Epithelial cell of proximal tubule (primary cell): ENCODE measurements around the gene SOD2. TPM values are rescaled to one million over a fixed set of nuclear protein-coding genes. Genes with fewer than 3 reads are reported as not detected.
"Not testable (repeated sequence)": the region's sequence is repeated elsewhere in the genome, so short reads cannot be mapped to it uniquely, and the experiment has no call there.

Experiments
- DNase-seq: peaks from one replicate; pipeline ENCODE4 v3.0.0-alpha.2; 2011; ENCODE audit warnings: low read depth
- H3K4me3 ChIP-seq: 2 replicates; pipeline ENCODE4 v1.5.1; 2011; ENCODE audit warnings: low read depth, mild to moderate bottlenecking, low read length
- total RNA-seq: library from RNA; depleted of rRNA; stranded (reverse); fragments of >200 nt; gene quantifications from 2 replicates; pipeline ENCODE4 v1.2.3, GENCODE V29; 2015
- TF ChIP-seq, protein P1 (sequence below): conservative IDR thresholded peaks from 2 replicates; pipeline ENCODE4 v1.5.1; 2012; ENCODE audit warnings: low read depth, mild to moderate bottlenecking, low read length

Gene SOD2
- total RNA-seq, 1 donor from 2014 or later, result 93.9 TPM

DNA sequence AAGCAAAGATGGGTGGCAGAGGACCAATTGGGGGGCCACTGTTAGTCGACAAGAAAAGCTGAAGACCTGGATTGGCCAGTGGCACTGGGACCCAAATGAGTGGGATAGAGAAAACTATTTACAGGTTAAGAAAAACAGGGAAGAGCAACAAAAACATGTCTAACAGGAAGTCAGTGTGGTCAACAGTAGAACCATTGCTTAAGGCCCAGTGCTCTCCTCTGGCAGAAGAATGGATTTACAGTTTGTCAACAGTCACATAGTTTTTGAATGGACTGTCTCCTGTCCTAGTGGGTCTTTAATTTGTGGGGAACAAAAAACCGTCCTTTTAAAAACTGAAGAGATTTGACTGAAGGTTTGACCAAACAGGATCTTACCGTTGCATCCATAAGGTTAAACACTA is 22.1 kb upstream of the SOD2 start:
- H3K4me3 ChIP-seq, result no peak overlapping the region
- TF ChIP-seq, protein P1, sequence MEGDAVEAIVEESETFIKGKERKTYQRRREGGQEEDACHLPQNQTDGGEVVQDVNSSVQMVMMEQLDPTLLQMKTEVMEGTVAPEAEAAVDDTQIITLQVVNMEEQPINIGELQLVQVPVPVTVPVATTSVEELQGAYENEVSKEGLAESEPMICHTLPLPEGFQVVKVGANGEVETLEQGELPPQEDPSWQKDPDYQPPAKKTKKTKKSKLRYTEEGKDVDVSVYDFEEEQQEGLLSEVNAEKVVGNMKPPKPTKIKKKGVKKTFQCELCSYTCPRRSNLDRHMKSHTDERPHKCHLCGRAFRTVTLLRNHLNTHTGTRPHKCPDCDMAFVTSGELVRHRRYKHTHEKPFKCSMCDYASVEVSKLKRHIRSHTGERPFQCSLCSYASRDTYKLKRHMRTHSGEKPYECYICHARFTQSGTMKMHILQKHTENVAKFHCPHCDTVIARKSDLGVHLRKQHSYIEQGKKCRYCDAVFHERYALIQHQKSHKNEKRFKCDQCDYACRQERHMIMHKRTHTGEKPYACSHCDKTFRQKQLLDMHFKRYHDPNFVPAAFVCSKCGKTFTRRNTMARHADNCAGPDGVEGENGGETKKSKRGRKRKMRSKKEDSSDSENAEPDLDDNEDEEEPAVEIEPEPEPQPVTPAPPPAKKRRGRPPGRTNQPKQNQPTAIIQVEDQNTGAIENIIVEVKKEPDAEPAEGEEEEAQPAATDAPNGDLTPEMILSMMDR, result no peak
- DNase-seq, result no peak

DNA sequence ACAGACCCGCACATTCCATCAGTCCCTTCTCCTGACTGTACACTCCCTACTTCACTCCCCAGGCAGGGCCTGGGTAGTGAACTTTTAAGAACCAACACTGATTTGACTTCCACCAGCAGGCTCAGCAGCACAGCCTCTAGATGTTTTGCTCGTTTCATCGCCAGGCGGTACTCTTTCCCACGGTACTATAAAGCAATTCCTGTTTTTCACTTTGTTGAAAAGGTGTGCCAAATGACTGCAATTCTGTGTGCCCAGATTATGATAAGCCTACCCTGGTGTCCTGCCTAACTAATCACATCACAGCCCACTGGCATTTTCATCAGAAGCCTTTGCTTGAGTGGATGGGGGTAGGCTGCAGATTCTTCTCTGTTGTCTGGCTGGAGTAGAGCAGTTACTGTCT is 21.4 kb upstream of the SOD2 start:
- TF ChIP-seq, protein P1, result no peak
- no peak for DNase-seq
- H3K4me3 ChIP-seq, result no peak overlapping the region

DNA sequence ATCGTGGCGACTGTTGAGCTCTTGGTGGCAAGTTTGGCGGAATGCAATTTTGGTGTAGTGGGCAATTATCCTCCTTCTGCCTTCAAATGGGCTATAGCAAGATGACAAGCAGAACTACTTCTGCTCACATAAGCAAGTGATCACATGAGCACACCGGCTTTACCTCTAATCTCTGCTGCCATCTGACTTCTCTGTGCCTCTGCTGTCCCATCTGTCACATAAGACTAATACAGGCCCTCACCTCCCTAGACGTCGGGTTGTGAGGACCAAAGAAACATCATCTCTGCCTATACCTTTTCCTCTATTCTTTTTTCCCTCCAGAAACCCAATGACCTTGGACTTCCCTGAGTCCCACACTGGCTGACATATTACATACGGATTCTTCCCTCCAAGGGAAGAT is 20.9 kb upstream of the SOD2 start:
- no peak overlapping the region for H3K4me3 ChIP-seq
- DNase-seq, result no peak
- TF ChIP-seq, protein P1, result no peak

DNA sequence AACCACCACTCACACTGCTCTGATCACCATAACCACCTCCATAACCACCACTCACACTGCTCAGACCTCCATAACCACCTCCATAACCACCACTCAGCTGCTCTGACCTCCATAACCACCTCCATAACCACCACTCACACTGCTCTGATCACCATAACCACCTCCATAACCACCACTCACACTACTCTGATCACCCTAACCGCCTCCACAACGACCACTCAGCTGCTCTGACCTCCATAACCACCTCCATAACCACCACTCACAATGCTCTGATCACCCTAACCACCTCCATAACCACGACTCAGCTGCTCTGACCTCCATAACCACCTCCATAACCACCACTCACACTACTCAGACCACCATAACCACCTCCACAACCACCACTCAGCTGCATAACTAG is 19.3 kb upstream of the SOD2 start:
- DNase-seq, H3K4me3 ChIP-seq: not testable (repeated sequence)

DNA sequence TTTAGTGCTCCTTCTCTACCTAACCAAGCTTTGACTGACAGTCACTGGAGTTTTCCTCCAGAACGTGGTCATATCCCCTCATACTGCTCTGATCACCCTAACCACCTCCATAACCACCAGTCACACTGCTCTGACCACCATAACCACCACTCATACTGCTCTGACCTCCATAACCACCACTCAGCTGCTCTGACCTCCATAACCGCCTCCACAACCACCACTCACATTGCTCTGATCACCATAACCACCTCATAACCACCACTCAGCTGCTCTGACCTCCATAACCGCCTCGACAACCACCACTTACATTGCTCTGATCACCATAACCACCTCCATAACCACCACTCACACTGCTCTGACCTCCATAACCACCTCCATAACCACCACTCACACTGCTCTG is 17.6 kb upstream of the SOD2 start:
- DNase-seq, result not testable (repeated sequence)

DNA sequence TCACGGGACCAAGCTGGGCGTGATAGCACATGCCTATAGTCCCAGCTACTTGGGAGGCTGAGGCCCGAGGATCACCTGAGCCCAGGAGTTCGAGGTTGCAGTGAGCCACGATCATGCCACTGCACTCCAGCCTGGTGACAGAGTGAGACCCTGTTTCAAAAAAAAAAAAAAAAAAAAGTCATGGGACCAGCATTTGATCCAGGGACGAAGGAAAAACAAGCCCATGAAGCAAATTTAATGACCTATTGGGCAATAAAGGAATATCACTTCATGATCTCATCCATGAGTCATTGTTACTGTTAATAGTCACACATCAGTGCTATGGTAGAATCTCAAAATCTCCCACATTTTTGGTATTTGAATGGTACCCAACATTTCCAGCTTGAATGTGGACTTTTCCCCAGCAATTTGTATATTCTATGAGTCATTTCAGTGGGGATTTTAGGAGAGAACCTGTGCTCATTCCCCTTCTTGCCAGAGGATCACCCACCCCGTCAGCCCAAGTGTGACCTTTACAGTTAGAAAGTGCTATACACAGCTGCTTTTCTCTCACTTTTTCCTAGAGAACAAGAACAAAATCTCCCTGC is 8.5 kb upstream of the SOD2 start:
- H3K4me3 ChIP-seq, result no peak overlapping the region
- TF ChIP-seq, protein P1, result no peak
- peak; percentile 99 for DNase-seq

More for the DNA sequence above, 17.6 kb upstream of the SOD2 start:
- H3K4me3 ChIP-seq, result not testable (repeated sequence)

DNA sequence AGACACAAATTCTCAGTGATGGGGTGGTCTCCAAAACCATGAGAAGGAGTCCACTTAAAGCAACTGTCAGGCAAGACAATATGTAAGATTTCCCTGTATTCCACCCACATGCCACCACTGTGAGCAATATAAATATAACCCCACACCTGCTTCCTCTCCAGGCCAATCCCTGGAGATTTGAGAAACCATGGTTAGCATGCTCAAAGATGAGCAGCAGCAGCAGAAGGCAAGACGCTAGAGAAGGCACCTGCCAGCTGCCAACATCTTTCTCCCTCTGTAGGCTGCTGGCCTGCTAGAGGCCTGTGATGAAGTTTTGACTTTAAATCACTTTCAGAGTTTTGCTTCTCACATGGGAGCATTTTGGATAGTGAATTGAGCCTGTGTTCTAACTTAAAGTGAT is 7.9 kb upstream of the SOD2 start:
- no peak overlapping the region for H3K4me3 ChIP-seq
- DNase-seq, result no peak
- TF ChIP-seq, protein P1, result no peak

DNA sequence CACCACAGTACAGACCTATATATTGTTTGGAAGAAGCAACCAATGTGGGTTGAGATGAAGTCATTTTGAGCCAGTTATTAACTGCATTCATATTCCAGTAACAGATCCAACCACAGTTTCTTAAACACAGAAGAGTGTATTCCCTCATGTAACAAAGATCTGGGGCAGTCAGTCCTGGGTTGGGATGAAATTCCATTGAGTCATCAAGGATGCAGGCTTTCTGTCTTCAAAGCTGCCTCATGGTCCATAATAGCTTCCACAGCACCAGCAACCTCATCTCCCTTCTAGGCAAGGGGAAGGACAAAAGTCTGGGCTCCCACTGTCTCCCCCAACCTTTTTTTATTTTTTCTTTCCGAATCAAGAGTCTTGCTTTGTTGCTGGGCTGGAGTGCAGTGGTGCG is 2.9 kb upstream of the SOD2 start:
- TF ChIP-seq, protein P1, result no peak
- no peak for DNase-seq
- H3K4me3 ChIP-seq, result no peak overlapping the region
